Prostate gland (tissue), 2 donors: ENCODE measurements around the gene ADAM22.

Experiments used
- POLR2A ChIP-seq: fragments of 450-650 bp; IDR thresholded peaks from one replicate; pipeline ENCODE4 v1.6.1; 2016; ENCODE audit warnings: antibody characterized with exemption, mild to moderate bottlenecking
- TF ChIP-seq, protein P1 (sequence below), 4 experiments: fragments of 200-600 bp in 2 of 4; fragments of 450-650 bp in 2 of 4; sonication (generic) in 2 of 4; IDR thresholded peaks; 1 replicate in 3 of 4; 2 replicates in 1 of 4; pipeline ENCODE4 v1.5.1; 2016 to 2019; ENCODE audit warnings: antibody characterized with exemption in 4 of 4, mild to moderate bottlenecking in 2 of 4, moderate library complexity in 2 of 4

DNA sequence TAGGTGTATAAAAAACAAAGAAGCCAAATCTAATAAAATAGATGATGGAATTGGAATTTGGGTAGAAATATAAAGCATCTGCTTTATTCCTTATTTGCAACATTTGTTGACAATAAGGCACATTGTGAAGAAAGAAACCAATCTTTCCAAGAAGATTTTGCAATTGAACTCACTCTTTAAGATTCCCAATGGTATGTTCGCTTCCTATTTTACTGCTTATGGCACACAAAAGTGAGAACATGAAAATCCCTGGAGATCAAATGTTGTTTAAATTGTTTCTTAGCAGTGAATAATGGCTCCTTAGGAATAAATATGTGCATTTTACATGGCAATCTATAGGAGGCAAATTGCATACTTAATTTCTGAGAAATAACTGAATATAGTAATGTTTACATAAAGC lies 84.5 kb downstream of the ADAM22 start:
- TF ChIP-seq, protein P1, sequence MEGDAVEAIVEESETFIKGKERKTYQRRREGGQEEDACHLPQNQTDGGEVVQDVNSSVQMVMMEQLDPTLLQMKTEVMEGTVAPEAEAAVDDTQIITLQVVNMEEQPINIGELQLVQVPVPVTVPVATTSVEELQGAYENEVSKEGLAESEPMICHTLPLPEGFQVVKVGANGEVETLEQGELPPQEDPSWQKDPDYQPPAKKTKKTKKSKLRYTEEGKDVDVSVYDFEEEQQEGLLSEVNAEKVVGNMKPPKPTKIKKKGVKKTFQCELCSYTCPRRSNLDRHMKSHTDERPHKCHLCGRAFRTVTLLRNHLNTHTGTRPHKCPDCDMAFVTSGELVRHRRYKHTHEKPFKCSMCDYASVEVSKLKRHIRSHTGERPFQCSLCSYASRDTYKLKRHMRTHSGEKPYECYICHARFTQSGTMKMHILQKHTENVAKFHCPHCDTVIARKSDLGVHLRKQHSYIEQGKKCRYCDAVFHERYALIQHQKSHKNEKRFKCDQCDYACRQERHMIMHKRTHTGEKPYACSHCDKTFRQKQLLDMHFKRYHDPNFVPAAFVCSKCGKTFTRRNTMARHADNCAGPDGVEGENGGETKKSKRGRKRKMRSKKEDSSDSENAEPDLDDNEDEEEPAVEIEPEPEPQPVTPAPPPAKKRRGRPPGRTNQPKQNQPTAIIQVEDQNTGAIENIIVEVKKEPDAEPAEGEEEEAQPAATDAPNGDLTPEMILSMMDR (IDR thresholded peaks at IDR 0.05): no peak
- no peak for TF ChIP-seq POLR2A
